GM23248 (cell line): Measurements from ENCODE around the gene RNF26. TPM values are rescaled to one million over a fixed set of nuclear protein-coding genes. Genes with fewer than 3 reads are reported as not detected.

Source experiments
- DNase-seq: peaks from one replicate; pipeline ENCODE4 v3.0.0-alpha.2; 2015
- H2AFZ ChIP-seq: fragments of 200-600 bp; sonication (generic); 2 replicates; pipeline ENCODE4 v1.6.1; 2016; ENCODE audit warnings: antibody characterized with exemption
- H3F3A ChIP-seq: fragments of 200-600 bp; sonication (generic); 2 replicates; pipeline ENCODE4 v1.6.1; 2016; ENCODE audit warnings: mild to moderate bottlenecking, antibody characterized with exemption, mixed run types; ENCODE audit not compliant: insufficient read depth
- H3K27ac ChIP-seq: fragments of 200-600 bp; sonication (generic); 2 replicates; pipeline ENCODE4 v1.5.1; 2016; ENCODE audit warnings: mild to moderate bottlenecking
- H3K27me3 ChIP-seq: fragments of 200-600 bp; sonication (generic); replicated peaks from 2 replicates; pipeline ENCODE4 v1.6.1; 2016; ENCODE audit warnings: mild to moderate bottlenecking; ENCODE audit not compliant: insufficient read depth
- H3K36me3 ChIP-seq: fragments of 200-600 bp; sonication (generic); 2 replicates; pipeline ENCODE4 v1.6.1; 2016; ENCODE audit warnings: low read depth, mild to moderate bottlenecking
- H3K4me1 ChIP-seq: fragments of 200-600 bp; sonication (generic); 2 replicates; pipeline ENCODE4 v1.6.1; 2016; ENCODE audit warnings: mild to moderate bottlenecking; ENCODE audit not compliant: insufficient read depth
- H3K4me2 ChIP-seq: fragments of 200-600 bp; sonication (generic); one replicate; pipeline ENCODE4 v1.6.1; 2016; ENCODE audit warnings: mild to moderate bottlenecking; ENCODE audit not compliant: unreplicated experiment
- H3K4me3 ChIP-seq: fragments of 200-600 bp; sonication (generic); 2 replicates; pipeline ENCODE4 v1.5.1; 2016; ENCODE audit warnings: mild to moderate bottlenecking
- H3K79me2 ChIP-seq: fragments of 200-600 bp; sonication (generic); 2 replicates; pipeline ENCODE4 v1.6.1; 2016; ENCODE audit warnings: mild to moderate bottlenecking; ENCODE audit not compliant: insufficient read depth
- H3K9ac ChIP-seq: fragments of 200-600 bp; sonication (generic); 2 replicates; pipeline ENCODE4 v1.6.1; 2016; ENCODE audit warnings: mild to moderate bottlenecking
- H3K9me2 ChIP-seq: fragments of 200-600 bp; sonication (generic); 2 replicates; pipeline ENCODE4 v1.6.1; 2016; ENCODE audit warnings: mixed run types, mild to moderate bottlenecking, moderate library complexity; ENCODE audit not compliant: insufficient read depth
- H3K9me3 ChIP-seq: fragments of 200-600 bp; sonication (generic); one replicate; pipeline ENCODE4 v1.6.1; 2017; ENCODE audit warnings: low read depth
- H4K20me1 ChIP-seq: fragments of 200-600 bp; sonication (generic); 2 replicates; pipeline ENCODE4 v1.6.0; 2016; ENCODE audit not compliant: insufficient read depth
- EZH2 ChIP-seq: fragments of 200-600 bp; sonication (generic); IDR thresholded peaks from 2 replicates; pipeline ENCODE4 v1.6.1; 2018; ENCODE audit warnings: antibody characterized with exemption, mild to moderate bottlenecking; ENCODE audit not compliant: insufficient read depth, poor library complexity, severe bottlenecking
- EZH2phosphoT487 ChIP-seq: fragments of 200-600 bp; sonication (generic); IDR thresholded peaks from 2 replicates; pipeline ENCODE4 v1.6.1; 2018; ENCODE audit warnings: antibody characterized with exemption, moderate library complexity, mild to moderate bottlenecking, low read depth; ENCODE audit not compliant: insufficient read depth
- WGBS, 2 experiments: methylation state at CpG; one replicate each; pipeline ENCODE4 v1.1.6; 2015 to 2017; ENCODE audit warnings: low lambda C conversion rate in 2 of 2, low coverage in 1 of 2; ENCODE audit errors: missing lambda C conversion rate in 2 of 2; 5-methylcytosine and 5-hydroxymethylcytosine counted together
- in situ Hi-C: fragments of 300-500 bp; cut with MboI; formaldehyde crosslinking; loops from 2 replicates; pipeline ENCODE4 v1.15.0; 2020
- polyA plus RNA-seq: library from polyadenylated mRNA; unstranded; fragments of >200 nt; fragmentation: Nextera tagmentation; extraction: Ambion mirVana; gene quantifications from 2 replicates; pipeline ENCODE4 v1.2.1, GENCODE V29; 2016
- total RNA-seq: library from RNA; depleted of rRNA; stranded (reverse); fragments of >200 nt; shearing (Covaris generic); gene quantifications from 2 replicates; pipeline ENCODE4 v1.2.3, GENCODE V29; 2014

RNF26 gene
- total and polyA plus RNA-seq, 2 experiments from 2014 or later: 8.0 to 49.5 TPM

GRCh38 chr11:119300198-119300964 is 33.9 kb upstream of the RNF26 start:
- in situ Hi-C loops: no loop called here
- WGBS, 2 experiments: 88 to 90% methylated on average over 3 of the region's 3 CpGs

DNA sequence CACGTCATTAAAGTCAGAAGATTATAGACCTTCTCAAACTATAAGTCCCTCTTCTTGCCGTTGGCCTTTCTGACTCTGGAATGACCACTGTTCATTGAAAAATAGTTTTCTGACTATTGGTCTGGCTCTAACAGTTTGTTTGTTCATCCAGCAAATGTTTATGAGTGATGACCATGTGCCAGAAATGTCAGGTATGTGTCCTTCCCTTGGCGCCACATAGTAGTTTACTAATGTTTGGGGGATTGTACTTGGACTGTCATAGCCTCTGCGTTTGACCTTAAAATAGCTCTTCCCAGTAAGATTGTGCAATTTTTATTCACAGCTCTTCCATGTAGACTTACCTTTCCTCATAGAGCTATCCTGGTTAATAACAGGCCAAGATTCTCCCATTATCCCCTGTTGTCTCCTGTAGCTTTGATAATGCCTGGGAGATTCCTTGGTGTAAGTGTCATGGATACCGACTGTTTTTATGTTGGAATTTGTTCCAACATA is 31.1 kb upstream of the RNF26 start:
- Histone ChIP-seq H3K36me3 (peaks cover 45% of the 10 kb centered on the region), H3K27ac (no peak overlapping the region), H3K79me2 (no peaks in the 10 kb centered on the region), H3K27me3 (no peaks in the 10 kb centered on the region), H3K9me2 (no peaks in the 10 kb centered on the region), H3K4me1 (peaks cover 8% of the 10 kb centered on the region; the same call in 1 of the 2 replicates), H3F3A (0 out of 2 replicates have a peak, but pooled peaks cover 17% of the 10 kb centered on the region), H3K9ac (no peak overlapping the region), H3K4me3 (no peak overlapping the region), H3K4me2 (no peak overlapping the region), H2AFZ (no peak overlapping the region), H4K20me1 (no peaks in the 10 kb centered on the region), H3K9me3 (no peaks in the 10 kb centered on the region)
- TF ChIP-seq EZH2phosphoT487 (no peak), EZH2 (no peak)
- DNase-seq: no peak
- in situ Hi-C loops: no loop called here
- WGBS, 2 experiments: 84 to 87% methylated on average over 5 of the region's 5 CpGs

More at GRCh38 chr11:119300198-119300964, 33.9 kb upstream of the RNF26 start:
- H3K4me2 ChIP-seq: no peak overlapping the region
- 0 out of 2 replicates have a peak, but pooled peaks cover under 1% of the 10 kb centered on the region for H3F3A ChIP-seq
- H3K9me3 ChIP-seq: no peaks in the 10 kb centered on the region
- no peak for DNase-seq
- TF ChIP-seq EZH2phosphoT487 (no peak), EZH2 (no peak)
- H3K4me3 ChIP-seq: no peak overlapping the region
- H3K79me2 ChIP-seq: no peaks in the 10 kb centered on the region
- no peak overlapping the region for H2AFZ ChIP-seq
- no peaks in the 10 kb centered on the region for H4K20me1 ChIP-seq
- H3K27me3 ChIP-seq: no peaks in the 10 kb centered on the region
- H3K36me3 ChIP-seq: peaks cover 58% of the 10 kb centered on the region
- H3K27ac ChIP-seq: no peak overlapping the region
- H3K9me2 ChIP-seq: no peaks in the 10 kb centered on the region
- H3K9ac ChIP-seq: no peak overlapping the region
- no peaks in the 10 kb centered on the region for H3K4me1 ChIP-seq

GRCh38 chr11:119305556-119306372 is 28.6 kb upstream of the RNF26 start:
- H3K36me3 ChIP-seq: peaks cover 24% of the 10 kb centered on the region
- DNase-seq: no peak
- no peaks in the 10 kb centered on the region for H3K9me3 ChIP-seq
- 0 out of 2 replicates have a peak, but pooled peaks cover 17% of the 10 kb centered on the region for H3F3A ChIP-seq
- H2AFZ ChIP-seq: no peak overlapping the region
- no peaks in the 10 kb centered on the region for H3K27me3 ChIP-seq
- no peak overlapping the region for H3K4me3 ChIP-seq
- in situ Hi-C loops: no loop called here
- no peaks in the 10 kb centered on the region for H3K79me2 ChIP-seq
- no peak overlapping the region for H3K4me2 ChIP-seq
- peaks cover 8% of the 10 kb centered on the region; the same call in 1 of the 2 replicates for H3K4me1 ChIP-seq
- no peaks in the 10 kb centered on the region for H4K20me1 ChIP-seq
- H3K9ac ChIP-seq: no peak overlapping the region
- H3K27ac ChIP-seq: 0 out of 2 replicates have a peak overlapping the region, but pooled peaks have one; percentile 19
- no peaks in the 10 kb centered on the region for H3K9me2 ChIP-seq
- WGBS, 2 experiments: 95 to 100% methylated on average over 7 of the region's 7 CpGs
- TF ChIP-seq EZH2 (no peak), EZH2phosphoT487 (no peak)

- Histone ChIP-seq H3K4me3 (no peak overlapping the region), H3K27ac (0 out of 2 replicates have a peak overlapping the region, but pooled peaks have one; percentile 19), H3K9me2 (no peaks in the 10 kb centered on the region), H3K9me3 (no peaks in the 10 kb centered on the region), H3K36me3 (peaks cover 24% of the 10 kb centered on the region), H3F3A (0 out of 2 replicates have a peak, but pooled peaks cover 17% of the 10 kb centered on the region), H4K20me1 (no peaks in the 10 kb centered on the region), H3K27me3 (no peaks in the 10 kb centered on the region), H3K79me2 (no peaks in the 10 kb centered on the region), H2AFZ (no peak overlapping the region), H3K4me1 (peaks cover 8% of the 10 kb centered on the region; the same call in 1 of the 2 replicates), H3K9ac (no peak overlapping the region), H3K4me2 (no peak overlapping the region)
- in situ Hi-C loops: no loop called here
- TF ChIP-seq EZH2 (no peak), EZH2phosphoT487 (no peak)
- 76 to 78% methylated on average over 5 of the region's 5 CpGs for WGBS, 2 experiments
- peak; percentile 39 for DNase-seq
Observed at GRCh38 chr11:119306373-119306890, 27.9 kb upstream of the RNF26 start.
